SH-SY5Y (cell line): Measurements from ENCODE around the gene UACA.

Experiments used
- GATA2 ChIP-seq: IDR thresholded peaks from 2 replicates; pipeline ENCODE4 v1.6.1; 2011; ENCODE audit warnings: mild to moderate bottlenecking, low read depth, low read length
- GATA3 ChIP-seq: IDR thresholded peaks from 2 replicates; pipeline ENCODE4 v1.6.1; 2011; ENCODE audit warnings: low read depth, mild to moderate bottlenecking, low read length, moderate library complexity

UACA gene

DNA sequence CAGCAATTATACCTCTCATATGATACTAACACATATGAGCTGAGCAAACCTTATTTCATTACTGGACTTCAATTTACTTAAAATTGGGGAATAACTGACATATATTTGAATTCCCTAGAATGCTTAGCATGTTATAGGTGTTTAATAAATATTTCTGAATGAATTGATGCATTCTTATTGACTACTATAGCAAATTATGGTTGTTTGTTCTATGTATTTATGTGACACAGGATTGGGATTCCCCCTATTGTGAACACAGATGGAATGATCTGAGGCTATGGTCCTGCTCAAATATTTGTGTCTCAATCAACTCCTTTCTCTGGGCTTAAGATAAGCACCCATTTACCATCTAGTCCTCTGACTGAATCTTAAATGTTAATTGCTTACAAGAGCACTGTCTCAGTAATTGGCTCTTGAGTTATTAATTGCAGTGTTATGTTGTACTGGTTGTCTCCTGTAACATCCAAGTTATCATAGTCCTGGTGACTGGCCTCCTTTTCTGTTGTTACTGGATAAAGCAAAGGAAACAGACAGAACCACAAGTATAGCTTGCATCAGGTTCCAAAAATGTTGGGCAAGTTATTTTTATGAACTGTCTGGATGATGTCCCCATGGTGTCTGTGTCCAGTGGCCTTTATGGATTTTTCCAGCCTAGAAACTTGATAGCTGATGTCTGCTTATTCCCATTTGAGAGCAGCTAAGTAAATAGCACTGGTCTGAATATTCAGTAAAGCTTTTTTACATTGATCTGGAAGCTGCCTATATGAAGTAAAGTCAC, 2.3 kb upstream of the UACA start:
- no peak for TF ChIP-seq GATA3
- TF ChIP-seq GATA2: no peak

GRCh38 chr15:70763950-70764730, 782 bp upstream of the UACA start:
- no peak for TF ChIP-seq GATA2
- no peak for TF ChIP-seq GATA3

GRCh38 chr15:70762469-70763119, 764 bp downstream of the UACA start:
- no peak for TF ChIP-seq GATA3
- no peak for TF ChIP-seq GATA2

GRCh38 chr15:70761931-70762468, 1.4 kb downstream of the UACA start:
- TF ChIP-seq GATA2 (no peak), GATA3 (no peak)

GRCh38 chr15:70761046-70761445, 2.3 kb downstream of the UACA start:
- TF ChIP-seq GATA2: no peak
- TF ChIP-seq GATA3: no peak

- TF ChIP-seq GATA2: no peak
- TF ChIP-seq GATA3: no peak
Observed at GRCh38 chr15:70758790-70759462, 4.4 kb downstream of the UACA start.

- TF ChIP-seq GATA2 (no peak), GATA3 (no peak)
Observed at GRCh38 chr15:70757627-70758026, 5.7 kb downstream of the UACA start.

DNA sequence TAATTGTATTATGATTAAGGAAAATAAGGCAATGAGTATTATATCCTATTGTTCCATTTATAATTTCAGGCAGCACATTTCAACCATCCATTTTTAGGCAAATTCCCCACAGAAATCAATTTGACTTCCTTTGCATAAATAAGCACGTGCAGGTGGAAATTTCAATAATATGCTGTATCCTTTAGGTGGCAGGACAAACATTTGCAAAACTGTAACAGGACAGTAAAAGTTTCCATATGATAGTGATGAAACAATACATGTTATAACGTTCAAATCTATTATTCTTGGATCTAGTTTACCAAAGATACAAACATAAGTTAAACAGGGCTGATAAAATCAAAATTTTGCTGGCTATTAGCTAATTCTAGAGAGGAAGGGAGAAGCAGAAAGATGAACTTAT, 8.5 kb downstream of the UACA start:
- TF ChIP-seq GATA3 (no peak), GATA2 (no peak)

GRCh38 chr15:70753101-70753829, 10.1 kb downstream of the UACA start:
- TF ChIP-seq GATA2 (no peak), GATA3 (no peak)

- TF ChIP-seq GATA2 (no peak), GATA3 (no peak)
Observed at GRCh38 chr15:70752193-70752635, 11.1 kb downstream of the UACA start.

DNA sequence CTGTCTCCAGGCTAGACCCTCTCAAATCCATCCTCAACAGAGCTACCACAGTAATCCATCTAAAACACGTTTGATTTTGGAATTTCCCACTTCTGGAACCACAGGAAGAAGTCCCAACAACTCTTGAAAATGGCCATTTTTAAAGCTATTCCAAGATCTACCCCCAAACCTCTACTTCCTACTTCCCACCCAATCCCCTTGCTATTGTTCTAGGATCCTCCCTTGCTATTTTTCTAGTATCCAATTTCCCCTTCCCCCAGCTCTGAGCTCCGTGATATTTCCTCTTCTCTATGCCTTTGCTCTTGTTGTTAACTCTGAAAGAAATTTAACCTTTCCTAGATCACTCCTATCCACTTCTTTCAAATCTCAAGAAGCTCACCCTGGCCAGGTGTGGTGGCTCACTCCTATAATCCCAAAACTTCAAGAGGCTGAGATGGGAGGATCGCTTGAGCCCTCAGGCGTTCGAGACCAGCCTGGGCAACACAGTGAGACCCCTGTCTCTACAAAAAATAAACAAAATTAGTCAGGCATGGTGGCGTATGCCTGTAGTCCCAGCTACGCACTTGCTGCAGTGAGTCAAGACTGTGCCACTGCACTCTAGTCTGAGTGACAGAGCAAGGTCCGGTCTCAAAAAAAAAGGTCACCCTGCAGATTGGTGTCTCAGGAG, 13.0 kb downstream of the UACA start:
- TF ChIP-seq GATA3 (no peak), GATA2 (no peak)

DNA sequence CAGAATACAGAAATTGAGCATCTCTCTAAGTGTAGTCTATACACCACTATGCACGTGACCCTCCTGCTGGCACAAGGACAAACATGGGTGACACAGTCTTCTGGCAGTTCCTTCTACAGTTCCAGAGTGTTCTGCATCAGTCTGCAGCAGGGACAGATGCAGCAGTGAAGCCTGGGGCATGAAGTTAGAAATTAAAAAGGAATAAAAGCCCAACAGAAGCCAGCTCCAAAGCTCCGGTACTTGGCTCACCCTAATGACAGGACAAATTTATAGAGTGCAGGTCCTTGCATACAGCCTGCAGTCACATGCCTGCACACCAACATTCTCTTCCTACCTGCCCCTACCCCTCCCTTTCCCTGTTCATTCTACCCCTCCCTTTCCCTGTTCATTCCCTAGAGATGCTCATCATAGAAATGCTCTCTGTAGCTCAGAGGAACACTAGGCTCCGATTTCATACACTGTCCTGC, 15.0 kb downstream of the UACA start:
- no peak for TF ChIP-seq GATA3
- TF ChIP-seq GATA2: no peak
